Measurements from ENCODE around the gene MMUT.
"Not testable (repeated sequence)": the region's sequence is repeated elsewhere in the genome, so short reads cannot be mapped to it uniquely, and the experiment has no call there.

Gene MMUT

DNA sequence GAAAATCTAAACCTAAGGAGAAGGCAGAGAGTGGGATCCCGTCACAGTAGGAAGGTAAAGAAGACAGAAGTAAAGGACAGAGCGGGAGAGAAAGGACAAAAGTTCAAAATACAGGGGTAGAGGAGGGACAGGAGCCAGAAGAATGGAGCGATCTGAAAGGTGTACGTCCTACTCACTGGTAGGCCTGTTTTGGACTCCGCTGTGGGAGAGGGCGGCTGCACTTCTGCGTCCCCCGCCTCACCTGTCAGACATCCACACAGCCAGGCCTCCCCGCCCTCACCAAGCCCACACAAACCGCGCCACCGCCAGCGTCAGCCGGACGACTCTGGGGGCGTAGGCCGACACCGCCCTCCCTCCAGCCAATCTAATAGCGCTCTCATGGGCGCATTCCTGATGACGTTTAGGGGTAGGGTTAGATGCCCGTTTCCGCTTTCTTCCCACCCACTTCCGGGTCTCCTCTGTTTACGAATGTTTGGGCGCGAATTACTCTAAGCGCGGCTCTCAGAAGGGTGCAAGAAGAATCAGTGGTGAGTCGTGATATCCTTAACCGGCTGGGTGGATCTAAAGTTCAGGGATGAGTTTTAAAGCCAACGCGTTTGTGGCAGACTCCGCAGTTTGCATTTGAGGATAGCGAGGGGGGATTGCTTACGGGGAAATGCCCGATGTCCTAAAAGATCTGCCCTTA is at the start of gene MMUT, which contains the start of gene CENPQ:
Gene MMUT, minus strand, starts transcription at position 327 of the 685 bp plus-strand sequence. CDS start 3,787 bp downstream, outside the sequence.
Gene CENPQ, plus strand, starts transcription at position 444 of the 685 bp plus-strand sequence. CDS start 6,807 bp downstream, outside the sequence.
- peak; percentile 51 for DNase-seq

DNA sequence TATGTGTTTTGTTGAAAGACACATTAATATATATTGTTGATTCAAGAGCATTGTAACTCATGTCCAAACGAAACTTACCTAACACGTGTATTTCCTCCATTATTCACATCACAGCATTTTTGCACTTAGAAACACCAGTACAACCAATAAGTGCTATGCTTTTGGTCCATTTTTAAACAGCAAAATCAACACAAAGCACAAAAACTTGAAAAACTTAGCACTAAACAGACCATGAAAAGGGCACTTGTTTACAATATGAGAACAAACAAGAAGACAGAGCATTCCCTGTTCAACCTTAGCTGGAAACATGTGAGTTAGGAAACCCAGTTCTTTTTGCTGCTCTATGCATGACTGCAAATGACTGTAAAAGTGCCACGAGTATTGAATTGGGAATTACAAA is 46.3 kb upstream of the MMUT start:
- no peak for DNase-seq

DNA sequence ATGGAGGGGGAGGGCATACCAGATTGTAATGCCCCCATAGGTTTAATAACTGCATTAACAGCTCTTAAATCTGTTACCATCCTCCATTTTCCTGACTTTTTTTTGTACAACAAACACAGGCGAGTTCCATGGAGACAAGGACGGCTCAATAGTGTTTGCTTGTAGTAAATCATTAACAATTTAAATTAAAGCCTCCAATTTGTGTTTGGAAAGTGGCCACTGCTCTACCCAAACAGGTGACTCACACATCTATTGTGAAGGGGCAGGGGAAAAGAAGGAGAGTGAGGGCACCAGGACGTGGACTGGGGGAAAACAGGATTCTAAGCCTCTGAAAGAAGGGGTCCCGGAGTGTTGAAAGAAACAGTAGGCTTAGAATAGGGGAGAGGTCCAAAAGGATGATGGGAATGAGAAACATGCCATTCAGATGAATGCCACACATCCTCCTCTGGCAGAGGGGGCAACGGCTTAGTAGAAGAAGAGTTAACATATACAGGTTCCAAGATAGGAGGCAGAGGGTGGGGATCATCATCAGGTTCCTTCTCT is 43.6 kb upstream of the MMUT start:
- no peak for DNase-seq

DNA sequence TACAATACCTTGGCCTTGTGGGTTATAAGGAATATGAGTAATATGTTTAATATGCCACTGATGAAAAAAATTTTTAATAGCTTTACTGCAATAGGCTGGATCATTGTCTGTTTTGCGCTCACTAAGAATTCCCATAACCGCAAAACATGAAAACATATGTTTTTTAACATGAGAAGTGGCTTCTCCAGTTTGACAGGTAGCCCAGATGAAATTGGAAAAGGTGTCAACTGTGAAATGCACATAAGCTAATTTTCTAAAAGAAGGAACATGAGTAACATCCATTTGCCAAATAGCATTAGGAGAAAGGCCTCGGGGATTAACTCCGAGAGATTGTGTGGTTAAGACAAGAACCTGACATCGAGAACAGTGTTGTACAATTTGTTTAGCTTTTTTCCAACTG is 41.6 kb upstream of the MMUT start:
- DNase-seq, result no peak

DNA sequence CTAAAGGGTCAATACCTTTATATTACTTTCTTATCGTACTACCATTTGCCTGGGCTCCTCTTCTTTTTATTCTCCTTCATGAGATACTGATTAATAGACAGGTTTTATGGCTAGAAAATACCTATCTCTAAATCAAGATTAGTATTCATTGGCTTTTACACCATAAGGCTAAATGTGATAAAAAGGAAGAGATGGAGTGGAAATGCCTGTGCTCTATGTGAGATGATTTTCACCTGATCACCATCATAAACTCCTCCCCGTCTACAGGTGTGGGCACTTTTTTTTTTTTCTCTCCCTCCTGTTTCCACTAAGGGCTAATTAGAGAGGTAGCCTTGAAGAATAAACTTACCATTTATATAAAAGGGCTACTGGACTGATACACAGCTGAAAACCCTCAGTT is 36.6 kb upstream of the MMUT start, which contains the start of gene GLYATL3:
Gene GLYATL3, plus strand, starts transcription at position 301 of the 400 bp plus-strand sequence. CDS start 12,068 bp downstream, outside the sequence.
- no peak for DNase-seq

DNA sequence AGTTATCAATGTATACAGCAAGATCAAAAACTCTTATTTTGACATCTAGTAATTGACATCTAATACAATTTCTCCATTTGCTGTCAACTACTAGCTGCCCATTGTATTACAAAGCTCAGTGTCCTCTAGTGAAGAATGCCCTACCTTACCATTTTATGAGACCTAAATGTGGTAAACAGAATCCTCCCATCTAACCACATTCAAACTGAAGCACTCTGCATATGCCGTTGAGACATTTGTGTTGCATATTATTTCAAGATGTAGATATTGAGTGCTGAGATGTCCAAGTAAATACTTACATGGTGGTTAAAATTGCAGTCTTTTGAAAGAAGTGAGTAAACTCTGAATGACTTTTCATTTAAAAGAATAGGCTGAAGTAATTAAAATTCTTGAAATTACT is 36.1 kb upstream of the MMUT start:
- no peak for DNase-seq

DNA sequence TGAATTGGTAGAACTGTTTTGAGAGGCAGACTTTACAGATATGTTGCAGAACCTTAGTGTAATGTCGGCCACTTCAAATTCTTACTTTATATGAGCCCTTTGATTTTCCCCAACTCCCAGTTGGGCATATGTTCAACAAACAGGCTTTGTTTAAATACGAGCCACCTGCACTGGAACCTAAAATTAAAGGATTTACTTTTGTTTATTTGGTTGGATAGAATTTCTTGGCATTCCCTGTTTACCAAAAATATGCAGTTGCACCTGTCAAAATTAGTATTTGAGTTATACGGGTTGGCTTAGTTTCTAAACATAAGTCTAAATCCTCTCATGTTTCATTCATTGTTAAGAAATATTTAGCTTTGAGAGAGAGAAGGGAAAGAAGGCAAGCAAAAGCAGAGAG is 34.3 kb upstream of the MMUT start:
- no peak for DNase-seq

DNA sequence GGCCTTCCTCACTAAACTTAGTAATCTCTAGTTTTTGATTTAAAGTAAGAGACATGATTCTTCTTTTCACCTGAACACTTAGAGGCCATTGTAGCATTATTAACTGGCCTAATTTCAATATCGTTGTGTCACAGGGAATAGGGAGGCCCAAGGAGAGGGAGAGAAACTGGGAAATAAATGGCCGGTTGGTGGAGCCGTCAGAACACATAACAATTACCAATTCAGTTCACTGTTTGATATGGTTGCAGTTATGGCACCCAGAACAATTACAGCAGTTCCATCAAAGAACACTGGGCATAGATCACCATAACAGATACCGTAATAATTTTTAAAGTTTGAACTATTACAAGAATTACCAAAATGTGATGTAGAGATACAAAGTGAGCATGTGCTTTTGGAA is 27.6 kb upstream of the MMUT start:
- no peak for DNase-seq

DNA sequence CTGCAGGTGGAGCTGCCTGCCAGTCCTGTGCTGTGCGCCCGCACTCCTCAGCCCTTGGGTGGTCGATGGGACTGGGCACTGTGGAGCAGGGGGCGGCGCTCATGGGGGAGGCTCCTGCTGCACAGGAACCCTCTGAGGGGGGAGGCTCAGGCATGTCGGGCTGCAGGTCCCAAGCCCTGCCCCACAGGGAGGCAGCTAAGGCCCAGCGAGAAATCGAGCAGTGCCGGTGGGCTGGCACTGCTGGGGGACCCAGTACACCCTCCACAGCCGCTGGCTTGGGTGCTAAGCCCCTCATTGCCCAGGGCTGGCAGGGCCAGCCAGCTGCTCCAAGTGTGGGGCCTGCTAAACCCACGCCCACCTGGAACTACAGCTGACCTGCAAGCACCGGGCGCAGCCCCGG is 20.3 kb upstream of the MMUT start:
- not testable (repeated sequence) for DNase-seq

DNA sequence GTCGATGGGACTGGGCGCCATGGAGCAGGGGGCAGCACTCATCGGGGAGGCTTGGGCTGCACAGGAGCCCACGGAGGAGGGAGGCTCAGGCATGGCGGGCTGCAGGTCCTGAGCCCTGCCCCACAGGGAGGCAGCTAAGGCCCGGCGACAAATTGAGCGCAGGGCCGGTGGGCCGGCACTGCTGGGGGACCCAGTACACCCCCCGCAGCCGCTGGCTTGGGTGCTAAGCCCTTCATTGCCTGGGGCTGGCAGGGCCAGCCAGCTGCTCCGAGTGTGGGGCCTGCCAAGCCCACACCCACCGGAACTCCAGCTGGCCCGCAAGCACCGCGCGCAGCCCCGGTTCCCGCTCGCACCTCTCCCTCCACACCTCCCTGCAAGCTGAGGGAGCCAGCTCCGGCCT is 18.8 kb upstream of the MMUT start:
- not testable (repeated sequence) for DNase-seq

DNA sequence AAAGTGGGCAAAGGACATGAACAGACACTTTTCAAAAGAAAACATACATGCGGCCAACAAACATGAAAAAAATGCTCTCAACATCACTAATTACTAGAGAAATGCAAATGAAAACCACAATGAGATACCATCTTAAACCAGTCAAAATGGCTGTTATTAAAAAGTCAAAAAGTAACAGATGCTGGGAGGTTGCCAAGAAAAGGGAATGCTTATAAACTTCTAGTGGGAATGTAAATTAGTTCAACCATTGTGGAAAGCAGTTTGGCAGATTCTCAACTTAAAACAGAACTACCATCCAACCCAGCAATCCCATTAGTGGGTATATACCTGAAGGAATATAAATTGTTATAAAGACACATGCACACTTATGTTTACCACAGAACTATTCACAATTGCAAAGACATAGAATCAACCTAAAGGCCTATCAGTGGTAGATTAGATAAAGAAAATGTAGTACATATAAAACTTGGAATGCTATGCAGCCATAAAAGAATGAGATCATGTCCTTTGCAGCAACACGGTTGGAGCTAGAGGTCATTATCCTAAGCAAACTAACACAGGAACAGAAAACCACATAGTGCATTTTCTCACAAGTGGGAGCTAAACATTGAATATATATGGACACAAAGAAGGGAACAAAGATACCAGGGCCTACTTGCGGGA is 16.4 kb upstream of the MMUT start:
- no peak for DNase-seq

DNA sequence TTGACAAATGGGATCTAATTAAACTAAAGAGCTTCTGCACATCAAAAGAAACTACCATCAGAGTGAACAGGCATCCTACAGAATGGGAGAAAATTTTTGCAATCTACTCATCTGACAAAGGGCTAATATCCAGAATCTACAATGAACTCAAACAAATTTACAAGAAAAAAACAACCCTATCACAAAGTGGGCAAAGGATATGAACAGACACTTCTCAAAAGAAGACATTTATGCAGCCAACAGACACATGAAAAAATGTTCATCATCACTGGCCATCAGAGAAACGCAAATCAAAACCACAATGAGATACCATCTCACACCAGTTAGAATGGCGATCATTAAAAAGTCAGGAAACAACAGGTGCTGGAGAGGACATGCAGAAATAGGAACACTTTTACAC is 13.5 kb upstream of the MMUT start:
- DNase-seq, result not testable (repeated sequence)

DNA sequence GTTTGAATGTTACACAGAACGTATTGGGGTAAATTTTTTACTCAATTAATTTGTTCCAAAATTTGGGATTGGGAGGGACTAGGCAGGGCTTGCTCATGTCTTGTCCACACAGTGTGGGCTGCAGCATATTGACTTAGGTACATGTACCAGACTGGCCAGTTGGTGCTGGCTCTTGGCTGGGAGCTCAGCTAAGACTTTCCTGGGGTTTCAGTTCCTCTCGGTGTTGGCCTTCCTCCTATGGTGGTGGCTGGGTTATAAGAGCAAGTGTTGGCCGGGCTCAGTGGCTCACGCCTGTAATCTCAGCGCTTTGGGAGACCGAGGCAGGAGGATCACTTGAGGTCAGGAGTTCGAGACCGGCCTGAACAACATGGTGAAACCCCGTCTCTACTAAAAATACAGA is 5.0 kb upstream of the MMUT start:
- no peak for DNase-seq

DNA sequence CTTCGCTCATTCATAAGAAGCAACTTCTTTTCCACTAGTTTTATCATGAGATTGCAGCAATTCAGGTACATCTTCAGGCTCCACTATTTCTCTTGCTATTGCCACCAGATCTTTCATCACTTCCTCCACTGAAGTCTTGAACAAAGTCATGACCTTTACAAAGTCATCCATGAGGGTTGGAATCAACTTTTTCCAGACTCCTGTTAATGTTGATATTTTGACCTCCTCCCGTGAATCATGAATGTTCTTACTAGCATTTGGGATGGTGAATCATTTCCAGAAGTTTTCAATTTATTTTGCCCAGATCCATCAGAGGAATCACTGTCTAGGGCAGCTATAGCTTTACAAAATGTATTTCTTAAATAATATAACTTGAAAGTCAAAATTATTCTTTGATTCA is 1.6 kb upstream of the MMUT start:
- no peak for DNase-seq

DNA sequence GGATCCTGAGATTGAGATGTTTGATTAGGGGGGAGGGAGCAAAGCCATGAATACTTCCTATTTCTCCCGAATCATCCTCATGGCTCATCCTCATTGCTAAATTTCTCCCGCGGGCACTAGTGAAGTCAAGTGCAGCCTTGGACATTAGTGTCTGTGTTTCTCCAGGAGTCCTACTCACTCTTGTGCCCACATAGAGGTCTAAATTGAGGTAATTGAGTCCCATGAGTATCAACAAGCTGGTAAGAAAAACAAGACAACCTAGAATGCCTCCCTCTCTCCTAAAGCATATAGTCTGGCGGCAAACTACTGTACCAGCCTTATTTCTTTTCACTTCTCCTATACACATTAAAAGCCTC is 537 bp upstream of the MMUT start:
- DNase-seq, result no peak

DNA sequence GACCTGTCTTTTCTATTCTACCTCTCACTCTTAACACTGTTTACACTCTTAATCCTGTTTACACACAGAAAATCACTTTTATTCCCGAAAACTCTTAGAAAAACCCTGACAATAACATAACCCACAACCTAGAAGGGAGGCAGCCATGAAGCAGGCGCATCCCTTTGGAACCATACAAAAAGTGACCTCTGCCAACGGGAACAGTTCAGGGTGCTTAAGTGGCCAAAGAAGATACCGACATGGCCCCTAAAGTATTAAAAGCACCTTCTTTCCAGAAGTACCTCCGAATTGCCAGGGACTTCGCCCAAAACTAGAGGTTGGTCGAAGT is 490 bp downstream of the MMUT start:
- DNase-seq, result no peak

DNA sequence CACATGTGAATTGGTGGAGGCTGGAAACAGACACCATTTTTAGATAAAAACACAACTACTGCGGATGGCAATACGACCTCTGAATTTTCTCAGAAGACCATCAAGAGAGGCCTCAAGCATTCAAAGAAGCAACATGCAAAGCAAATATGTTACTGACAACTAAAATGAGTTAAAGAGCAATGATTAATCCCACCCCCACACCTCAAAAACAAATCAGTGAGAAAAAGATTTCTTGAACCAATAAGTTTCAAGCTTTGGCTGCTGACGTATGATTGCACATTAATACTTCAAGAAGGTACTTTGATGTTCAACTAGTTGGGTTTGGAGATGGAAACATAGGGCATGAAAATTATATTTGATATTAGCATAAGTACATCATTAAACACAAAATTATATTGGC is 982 bp downstream of the MMUT start:
- DNase-seq, result no peak

DNA sequence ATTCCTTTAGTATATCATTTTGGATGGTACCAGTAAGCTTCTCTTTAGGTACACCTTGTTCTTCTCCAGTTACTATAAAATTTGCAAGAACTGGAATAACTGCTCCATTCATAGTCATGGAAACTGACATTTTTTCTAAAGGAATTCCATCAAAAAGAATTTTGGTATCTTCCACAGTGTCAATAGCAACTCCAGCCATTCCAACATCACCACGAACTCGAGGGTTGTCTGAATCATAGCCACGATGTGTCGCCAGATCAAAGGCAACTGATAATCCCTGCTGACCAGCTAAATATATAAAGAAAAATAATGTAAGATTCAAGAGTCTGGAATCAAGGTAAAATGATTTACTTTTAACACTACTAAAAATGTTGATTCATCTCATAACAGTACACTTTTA is 5.3 kb downstream of the MMUT start:
- DNase-seq, result no peak

DNA sequence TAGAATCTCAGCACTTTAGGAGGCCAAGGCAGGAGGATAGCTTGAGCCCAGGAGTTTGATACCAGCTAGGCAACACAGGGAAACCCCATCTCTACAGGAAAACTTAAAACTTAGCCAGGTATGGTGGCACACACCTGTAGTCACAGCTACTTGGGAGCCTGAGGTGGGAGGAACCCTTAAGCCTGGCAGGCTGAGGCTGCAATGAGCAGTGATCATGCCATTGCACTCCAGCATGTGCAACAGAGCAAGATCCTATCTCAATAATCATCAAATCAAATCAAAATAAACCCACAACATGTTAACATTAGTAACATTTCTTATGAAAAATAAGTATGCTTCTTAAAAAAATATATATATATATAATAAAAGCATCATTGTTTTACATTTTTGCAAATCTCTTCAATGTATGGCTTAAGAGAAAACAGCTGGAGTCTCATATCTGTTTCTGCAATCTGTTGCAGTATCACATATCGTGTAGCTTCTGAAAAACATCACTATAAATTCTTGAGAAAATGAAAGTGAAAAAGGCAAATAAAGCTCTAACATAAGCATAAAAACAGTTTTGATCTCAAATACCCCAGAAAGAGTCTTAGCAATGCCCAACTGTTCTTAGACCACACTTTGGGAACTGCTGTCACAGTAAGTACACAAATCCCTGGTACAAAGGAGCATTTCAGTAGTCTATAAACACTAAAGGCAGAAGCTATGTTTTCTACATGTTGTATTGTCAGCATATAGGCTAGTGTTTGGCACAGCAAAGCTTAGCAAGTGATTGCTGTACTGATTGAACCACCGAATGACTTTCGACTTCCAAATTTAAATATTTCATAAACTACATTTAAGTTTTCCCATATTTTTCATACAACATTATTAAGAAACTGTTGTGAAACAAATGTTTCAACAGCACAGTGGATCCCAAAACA is 8.0 kb downstream of the MMUT start:
- no peak for DNase-seq

DNA sequence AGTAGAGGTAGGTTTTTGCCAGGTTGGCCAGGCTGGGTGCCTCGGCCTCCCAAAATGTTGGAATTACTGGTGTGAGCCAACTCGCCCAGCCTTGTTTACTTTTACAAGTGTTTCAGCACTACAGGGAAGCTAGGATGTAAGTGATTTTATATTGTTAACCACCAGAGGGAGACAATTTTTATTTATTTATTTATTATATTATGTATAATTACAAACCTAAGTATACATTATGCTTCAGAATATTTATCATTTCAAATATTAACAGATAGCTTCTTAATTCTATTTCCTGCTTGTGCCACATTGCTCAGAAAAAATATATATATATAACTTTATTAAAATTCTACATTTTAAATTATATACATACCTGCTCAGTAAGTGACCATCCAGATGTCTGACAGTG is 9.8 kb downstream of the MMUT start:
- DNase-seq, result no peak

DNA sequence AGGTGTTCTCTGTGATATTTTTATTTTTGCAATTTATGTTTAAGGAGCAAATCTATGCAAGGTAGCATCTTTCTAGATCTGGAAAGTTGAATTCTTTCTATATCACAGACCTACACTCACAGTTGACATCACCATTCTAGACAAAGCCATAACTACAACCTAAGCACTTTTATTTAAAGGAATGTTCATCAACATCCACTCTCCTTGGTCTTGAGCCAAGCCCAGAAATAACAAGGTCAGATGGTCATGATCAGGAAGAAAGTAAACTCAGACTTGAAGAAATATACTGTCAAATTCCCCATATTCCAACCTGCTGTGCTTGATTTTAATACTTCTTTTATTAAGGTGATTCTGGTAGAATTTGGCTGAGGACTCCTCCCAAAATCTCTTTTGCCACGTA is 32.2 kb downstream of the MMUT start:
- DNase-seq, result no peak

DNA sequence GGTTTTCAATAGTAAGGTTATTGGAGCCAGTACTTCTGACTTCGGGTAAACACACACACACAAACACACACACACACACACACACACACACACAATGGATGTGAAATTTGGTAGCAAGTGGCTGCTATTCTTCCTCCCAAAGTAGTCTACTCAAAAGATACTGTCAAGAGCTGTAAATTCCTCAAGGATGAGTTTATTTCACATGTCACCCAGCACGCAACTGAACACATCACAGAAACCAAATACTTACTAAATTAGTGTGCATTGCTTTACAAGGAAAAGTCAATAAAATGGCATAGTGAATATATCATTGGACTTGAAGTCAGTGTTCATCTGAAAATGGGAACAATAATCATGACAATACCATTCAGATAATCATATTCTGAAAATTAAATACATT is 32.9 kb downstream of the MMUT start:
- no peak for DNase-seq

DNA sequence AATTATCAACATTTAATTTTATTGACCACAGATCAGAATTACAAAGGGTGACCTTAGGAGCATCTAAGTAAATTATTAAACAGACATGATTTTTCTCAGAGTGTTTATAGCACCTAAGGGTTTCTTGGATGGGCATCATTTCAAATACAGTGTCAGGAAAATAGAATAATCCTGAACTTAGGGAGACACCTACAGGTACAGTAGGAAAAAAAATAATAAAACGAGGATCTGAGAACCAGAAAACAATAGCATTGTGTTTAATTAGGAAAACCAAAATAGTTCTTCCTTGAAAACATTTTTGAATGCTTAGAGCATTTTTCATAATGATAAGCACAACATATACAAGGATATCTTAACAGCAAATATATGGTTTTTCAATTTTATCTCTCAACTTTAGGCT is 39.2 kb downstream of the MMUT start:
- no peak for DNase-seq

DNA sequence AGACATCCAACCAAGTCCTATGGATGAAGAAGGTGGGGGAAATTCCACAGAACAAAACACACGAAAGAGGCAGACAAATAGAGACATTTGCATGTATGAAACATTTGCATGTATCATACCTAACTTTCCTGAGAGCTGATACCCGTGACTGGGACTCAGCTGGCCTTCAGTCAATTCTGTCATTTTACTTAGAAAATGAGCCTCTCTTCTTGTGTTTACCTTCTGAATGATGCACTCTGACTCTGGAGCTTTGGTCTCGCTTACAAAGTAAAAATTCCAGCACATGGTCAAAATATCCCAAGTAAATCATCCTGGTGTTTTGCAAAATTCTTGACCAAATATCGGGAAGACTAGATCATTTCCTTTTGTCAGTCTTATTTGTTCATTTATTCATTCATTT is 46.9 kb downstream of the MMUT start:
- DNase-seq, result no peak
